A673 (cell line): ENCODE measurements around the gene AHRR. TPM values are rescaled to one million over a fixed set of nuclear protein-coding genes. Genes with fewer than 3 reads are reported as not detected.
A peak's percentile ranks its signal among the peaks of the same experiment; 100 is the strongest.
"Not testable (repeated sequence)": the region's sequence is repeated elsewhere in the genome, so short reads cannot be mapped to it uniquely, and the experiment has no call there.

ENCODE experiments used
- BruUV-seq: library from RNA; stranded (reverse); fragments of 400-500 nt; replicated peaks from 2 replicates; lab custom pipeline; 2021; lab: Mats Ljungman, UMichigan
- CTCF ChIA-PET: fragments of 300-600 bp; sonication (Branson Sonifier 250); formaldehyde crosslinking; loops from one replicate; lab custom pipeline; 2022; ENCODE audit warnings: antibody characterized with exemption; lab: Charles Lee
- POLR2A ChIA-PET: fragments of 300-600 bp; sonication (Branson Sonifier 250); formaldehyde crosslinking; loops from one replicate; lab custom pipeline; 2022; ENCODE audit warnings: antibody characterized with exemption; ENCODE audit not compliant: low non-redundant PET; lab: Charles Lee
- DNase-seq: peaks from one replicate; pipeline ENCODE4 v3.0.0-alpha.2; 2015; ENCODE audit warnings: low spot score
- H3K27ac ChIP-seq: fragments of 200-600 bp; sonication (generic); 2 replicates; pipeline ENCODE4 v1.5.1; 2016; ENCODE audit warnings: mixed run types, low read depth, mild to moderate bottlenecking, mixed read lengths, antibody characterized with exemption, low read length; ENCODE audit not compliant: poor library complexity, severe bottlenecking
- H3K27me3 ChIP-seq: fragments of 200-600 bp; sonication (generic); replicated peaks from 2 replicates; pipeline ENCODE4 v1.6.1; 2017; ENCODE audit warnings: mixed run types, low read depth, mild to moderate bottlenecking, mixed read lengths, antibody characterized with exemption, low read length; ENCODE audit not compliant: insufficient read depth, poor library complexity
- H3K36me3 ChIP-seq: fragments of 200-600 bp; sonication (generic); 2 replicates; pipeline ENCODE4 v1.6.1; 2016; ENCODE audit warnings: mixed run types, mild to moderate bottlenecking, mixed read lengths, antibody characterized with exemption, low read length; ENCODE audit not compliant: insufficient read depth, poor library complexity, severe bottlenecking
- H3K4me1 ChIP-seq: fragments of 200-600 bp; sonication (generic); 2 replicates; pipeline ENCODE4 v1.6.1; 2017; ENCODE audit warnings: mixed run types, mild to moderate bottlenecking, mixed read lengths, antibody characterized with exemption, low read length; ENCODE audit not compliant: insufficient read depth, poor library complexity, severe bottlenecking
- H3K4me3 ChIP-seq: fragments of 200-600 bp; sonication (generic); 2 replicates; pipeline ENCODE4 v1.5.1; 2016; ENCODE audit warnings: low read depth, mixed run types, mild to moderate bottlenecking, mixed read lengths, low read length; ENCODE audit not compliant: poor library complexity, severe bottlenecking
- H3K9me3 ChIP-seq: fragments of 200-600 bp; sonication (generic); 2 replicates; pipeline ENCODE4 v1.6.1; 2016; ENCODE audit warnings: mixed run types, low read depth, mild to moderate bottlenecking, mixed read lengths, antibody characterized with exemption, low read length; ENCODE audit not compliant: poor library complexity, severe bottlenecking
- EZH2 ChIP-seq: fragments of 200-600 bp; sonication (generic); IDR thresholded peaks from 2 replicates; pipeline ENCODE4 v1.6.1; 2017; ENCODE audit warnings: borderline replicate concordance, low read depth, mild to moderate bottlenecking, mixed read lengths, antibody characterized with exemption, low read length; ENCODE audit not compliant: poor library complexity, severe bottlenecking
- intact Hi-C: fragments of 100-400 bp; cut with micrococcal nuclease; formaldehyde crosslinking; loops from one replicate; pipeline ENCODE4 v1.10.0; 2022; ENCODE audit not compliant: unreplicated experiment
- total RNA-seq: library from RNA; stranded (reverse); gene quantifications from 2 replicates; pipeline ENCODE4 v1.2.3, GENCODE V29; 2021
- TF ChIP-seq, protein P1 (sequence below): fragments of 300-800, 200-600 bp; sonication (generic); conservative IDR thresholded peaks from 2 replicates; pipeline ENCODE4 v1.5.1; 2017; ENCODE audit warnings: low read depth, mild to moderate bottlenecking, antibody characterized with exemption, low read length, moderate library complexity, mixed read lengths

The AHRR gene
- total RNA-seq, 1 experiment from 2014 or later, result 2.2 TPM

DNA sequence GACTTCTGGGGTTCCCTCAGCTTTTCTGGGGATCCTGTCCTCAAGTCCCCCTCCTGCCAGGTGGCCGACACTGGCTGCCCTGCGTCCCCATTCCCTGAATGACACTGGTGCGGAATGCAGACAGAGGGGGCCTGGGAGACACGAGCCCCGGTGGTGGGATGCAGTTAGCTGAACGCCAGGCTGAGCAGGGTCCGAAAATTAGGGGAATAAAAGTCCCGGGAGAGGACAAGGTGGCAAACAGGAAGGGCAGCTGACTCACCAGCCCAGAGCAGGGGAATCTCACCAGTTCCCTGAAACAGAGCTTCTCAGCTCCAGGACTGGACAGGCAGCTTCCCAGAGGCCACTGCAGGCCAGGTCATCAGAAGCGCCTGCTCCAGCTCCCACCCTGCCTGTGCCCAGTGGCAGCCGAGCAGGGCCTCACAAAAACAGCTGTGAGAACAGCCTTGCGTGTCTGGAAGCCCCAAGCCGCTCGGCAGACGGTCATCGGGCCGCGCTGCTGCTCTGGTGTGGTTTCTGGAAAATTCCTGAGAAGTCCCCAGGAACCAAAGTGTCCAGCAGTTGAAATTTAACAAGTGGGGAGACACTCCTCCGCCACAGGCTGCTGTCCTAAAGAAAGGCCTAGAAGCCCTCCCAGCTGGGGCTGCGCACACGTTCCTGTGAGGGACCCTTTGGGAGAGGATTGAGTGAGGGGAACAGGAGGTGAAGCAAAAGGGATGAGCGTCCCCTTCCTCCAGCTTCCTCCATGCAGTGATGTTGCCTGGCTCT, 73.8 kb downstream of the AHRR start:
- no peaks in the 10 kb centered on the region for H3K9me3 ChIP-seq
- POLR2A ChIA-PET, result no interaction called here
- H3K4me3 ChIP-seq, result no peak overlapping the region
- no peaks in the 10 kb centered on the region for H3K36me3 ChIP-seq
- peaks cover 12% of the 10 kb centered on the region for H3K4me1 ChIP-seq
- no TSS peak for BruUV-seq
- intact Hi-C loops, result no loop called here
- TF ChIP-seq EZH2, result no peak
- TF ChIP-seq, protein P1, sequence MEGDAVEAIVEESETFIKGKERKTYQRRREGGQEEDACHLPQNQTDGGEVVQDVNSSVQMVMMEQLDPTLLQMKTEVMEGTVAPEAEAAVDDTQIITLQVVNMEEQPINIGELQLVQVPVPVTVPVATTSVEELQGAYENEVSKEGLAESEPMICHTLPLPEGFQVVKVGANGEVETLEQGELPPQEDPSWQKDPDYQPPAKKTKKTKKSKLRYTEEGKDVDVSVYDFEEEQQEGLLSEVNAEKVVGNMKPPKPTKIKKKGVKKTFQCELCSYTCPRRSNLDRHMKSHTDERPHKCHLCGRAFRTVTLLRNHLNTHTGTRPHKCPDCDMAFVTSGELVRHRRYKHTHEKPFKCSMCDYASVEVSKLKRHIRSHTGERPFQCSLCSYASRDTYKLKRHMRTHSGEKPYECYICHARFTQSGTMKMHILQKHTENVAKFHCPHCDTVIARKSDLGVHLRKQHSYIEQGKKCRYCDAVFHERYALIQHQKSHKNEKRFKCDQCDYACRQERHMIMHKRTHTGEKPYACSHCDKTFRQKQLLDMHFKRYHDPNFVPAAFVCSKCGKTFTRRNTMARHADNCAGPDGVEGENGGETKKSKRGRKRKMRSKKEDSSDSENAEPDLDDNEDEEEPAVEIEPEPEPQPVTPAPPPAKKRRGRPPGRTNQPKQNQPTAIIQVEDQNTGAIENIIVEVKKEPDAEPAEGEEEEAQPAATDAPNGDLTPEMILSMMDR, result no peak
- peak overlapping the region; percentile 23 for H3K27ac ChIP-seq
- no peaks in the 10 kb centered on the region for H3K27me3 ChIP-seq
- CTCF ChIA-PET, result no interaction called here
- DNase-seq, result no peak

DNA sequence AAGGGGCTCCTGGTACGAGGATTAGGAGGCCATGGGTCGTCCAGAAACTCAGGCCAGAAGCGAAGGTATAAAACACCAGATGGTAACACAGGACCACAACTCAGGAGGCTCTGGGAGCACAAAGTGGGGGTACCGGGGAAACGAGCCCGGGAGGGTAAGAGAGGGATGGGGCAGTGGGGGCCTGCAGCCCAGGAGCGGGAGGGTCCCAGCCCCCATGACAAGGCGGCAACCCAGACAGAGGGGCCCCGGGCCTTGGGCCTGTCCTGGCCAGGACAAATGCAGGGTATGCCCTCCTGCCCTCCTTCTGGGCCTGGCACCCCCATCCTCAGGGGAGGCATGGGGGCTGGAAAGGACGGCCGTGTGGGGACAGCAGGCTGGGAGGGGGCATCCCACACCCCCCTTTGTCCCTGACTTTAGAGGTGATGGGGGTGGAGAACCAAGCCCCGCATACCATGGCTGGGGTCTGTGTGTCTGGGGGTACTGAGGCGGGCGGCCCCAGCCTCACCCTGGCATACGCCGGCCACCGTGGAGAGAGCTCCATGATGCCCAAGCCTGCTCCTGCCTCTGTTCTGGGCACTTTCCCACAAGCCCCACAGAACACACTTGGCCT, 74.5 kb downstream of the AHRR start:
- TF ChIP-seq, protein P1, result no peak
- no peak for TF ChIP-seq EZH2

DNA sequence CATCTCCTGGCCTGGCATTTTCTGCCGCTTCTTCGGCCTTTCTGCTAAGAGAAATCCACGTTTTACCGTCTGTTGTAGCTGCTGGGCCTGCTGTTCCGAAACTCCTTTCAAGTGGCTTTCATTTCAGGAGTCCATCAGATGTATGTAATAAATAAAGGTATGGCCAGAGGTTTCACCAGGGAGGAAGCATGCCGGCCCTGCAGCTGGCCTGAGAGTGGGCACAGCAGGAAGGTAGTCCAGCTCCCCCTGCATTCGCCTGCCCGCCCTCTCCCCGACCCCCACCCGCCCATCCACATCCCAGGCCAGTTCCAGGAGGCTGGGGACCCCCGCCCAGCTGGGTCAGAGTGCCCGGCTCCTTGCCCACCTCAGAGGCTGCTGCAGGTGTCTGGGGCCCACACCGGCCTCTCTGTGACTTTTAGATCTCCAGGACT, 75.0 kb downstream of the AHRR start:
- peaks cover 16% of the 10 kb centered on the region for H3K4me1 ChIP-seq
- intact Hi-C loops, result no loop called here
- no peaks in the 10 kb centered on the region for H3K27me3 ChIP-seq
- ChIA-PET POLR2A (no interaction called here), CTCF (no interaction called here)
- no peaks in the 10 kb centered on the region for H3K9me3 ChIP-seq
- H3K36me3 ChIP-seq, result no peaks in the 10 kb centered on the region
- no peak overlapping the region for H3K4me3 ChIP-seq
- no TSS peak for BruUV-seq
- H3K27ac ChIP-seq, result no peak overlapping the region
- TF ChIP-seq EZH2, result no peak
- TF ChIP-seq, protein P1, result no peak
- DNase-seq, result no peak

More for the DNA sequence above, 74.5 kb downstream of the AHRR start:
- no TSS peak for BruUV-seq
- POLR2A ChIA-PET, result no interaction called here
- no peaks in the 10 kb centered on the region for H3K9me3 ChIP-seq
- no peak overlapping the region for H3K4me3 ChIP-seq
- CTCF ChIA-PET, result no interaction called here
- intact Hi-C loops, result no loop called here
- no peak for DNase-seq
- H3K27me3 ChIP-seq, result no peaks in the 10 kb centered on the region
- peaks cover 16% of the 10 kb centered on the region for H3K4me1 ChIP-seq
- no peaks in the 10 kb centered on the region for H3K36me3 ChIP-seq
- no peak overlapping the region for H3K27ac ChIP-seq

DNA sequence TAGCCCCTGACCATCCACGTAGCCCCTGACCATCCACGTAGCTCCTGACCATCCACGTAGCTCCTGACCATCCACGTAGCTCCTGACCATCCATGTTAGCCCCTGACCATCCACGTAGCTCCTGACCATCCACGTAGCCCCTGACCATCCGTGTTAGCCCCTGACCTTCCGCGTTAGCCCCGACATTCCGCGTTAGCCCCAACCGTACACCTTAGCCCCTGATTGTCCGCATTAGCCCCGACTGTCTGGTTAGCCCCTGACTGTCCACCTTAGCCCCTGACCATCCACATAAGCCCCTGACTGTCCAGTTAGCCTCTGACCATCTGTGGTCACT, 76.6 kb downstream of the AHRR start:
- DNase-seq, intact Hi-C loops, H3K27ac ChIP-seq, H3K27me3 ChIP-seq, BruUV-seq, H3K9me3 ChIP-seq, H3K36me3 ChIP-seq, H3K4me3 ChIP-seq, CTCF ChIA-PET, POLR2A ChIA-PET: not testable (repeated sequence)
- peaks cover 16% of the 10 kb centered on the region for H3K4me1 ChIP-seq
